RPMI7951 (cell line): Measurements from ENCODE around the gene USP25. TPM values are rescaled to one million over a fixed set of nuclear protein-coding genes. Genes with fewer than 3 reads are reported as not detected.
A peak's percentile ranks its signal among the peaks of the same experiment; 100 is the strongest.

Source experiments
- DNase-seq: peaks from one replicate; pipeline ENCODE4 v3.0.0-alpha.2; 2012; ENCODE audit warnings: low read depth
- total RNA-seq: library from RNA; depleted of rRNA; stranded (reverse); fragments of >200 nt; shearing (Covaris generic); gene quantifications from 2 replicates; pipeline ENCODE4 v1.2.3, GENCODE V29; 2014; rRNA removed

The USP25 gene, protein sequence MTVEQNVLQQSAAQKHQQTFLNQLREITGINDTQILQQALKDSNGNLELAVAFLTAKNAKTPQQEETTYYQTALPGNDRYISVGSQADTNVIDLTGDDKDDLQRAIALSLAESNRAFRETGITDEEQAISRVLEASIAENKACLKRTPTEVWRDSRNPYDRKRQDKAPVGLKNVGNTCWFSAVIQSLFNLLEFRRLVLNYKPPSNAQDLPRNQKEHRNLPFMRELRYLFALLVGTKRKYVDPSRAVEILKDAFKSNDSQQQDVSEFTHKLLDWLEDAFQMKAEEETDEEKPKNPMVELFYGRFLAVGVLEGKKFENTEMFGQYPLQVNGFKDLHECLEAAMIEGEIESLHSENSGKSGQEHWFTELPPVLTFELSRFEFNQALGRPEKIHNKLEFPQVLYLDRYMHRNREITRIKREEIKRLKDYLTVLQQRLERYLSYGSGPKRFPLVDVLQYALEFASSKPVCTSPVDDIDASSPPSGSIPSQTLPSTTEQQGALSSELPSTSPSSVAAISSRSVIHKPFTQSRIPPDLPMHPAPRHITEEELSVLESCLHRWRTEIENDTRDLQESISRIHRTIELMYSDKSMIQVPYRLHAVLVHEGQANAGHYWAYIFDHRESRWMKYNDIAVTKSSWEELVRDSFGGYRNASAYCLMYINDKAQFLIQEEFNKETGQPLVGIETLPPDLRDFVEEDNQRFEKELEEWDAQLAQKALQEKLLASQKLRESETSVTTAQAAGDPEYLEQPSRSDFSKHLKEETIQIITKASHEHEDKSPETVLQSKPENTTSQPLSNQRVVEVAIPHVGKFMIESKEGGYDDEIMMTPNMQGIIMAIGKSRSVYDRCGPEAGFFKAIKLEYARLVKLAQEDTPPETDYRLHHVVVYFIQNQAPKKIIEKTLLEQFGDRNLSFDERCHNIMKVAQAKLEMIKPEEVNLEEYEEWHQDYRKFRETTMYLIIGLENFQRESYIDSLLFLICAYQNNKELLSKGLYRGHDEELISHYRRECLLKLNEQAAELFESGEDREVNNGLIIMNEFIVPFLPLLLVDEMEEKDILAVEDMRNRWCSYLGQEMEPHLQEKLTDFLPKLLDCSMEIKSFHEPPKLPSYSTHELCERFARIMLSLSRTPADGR
- total RNA-seq, result 15.8 and 19.1 TPM in 2 replicates

DNA sequence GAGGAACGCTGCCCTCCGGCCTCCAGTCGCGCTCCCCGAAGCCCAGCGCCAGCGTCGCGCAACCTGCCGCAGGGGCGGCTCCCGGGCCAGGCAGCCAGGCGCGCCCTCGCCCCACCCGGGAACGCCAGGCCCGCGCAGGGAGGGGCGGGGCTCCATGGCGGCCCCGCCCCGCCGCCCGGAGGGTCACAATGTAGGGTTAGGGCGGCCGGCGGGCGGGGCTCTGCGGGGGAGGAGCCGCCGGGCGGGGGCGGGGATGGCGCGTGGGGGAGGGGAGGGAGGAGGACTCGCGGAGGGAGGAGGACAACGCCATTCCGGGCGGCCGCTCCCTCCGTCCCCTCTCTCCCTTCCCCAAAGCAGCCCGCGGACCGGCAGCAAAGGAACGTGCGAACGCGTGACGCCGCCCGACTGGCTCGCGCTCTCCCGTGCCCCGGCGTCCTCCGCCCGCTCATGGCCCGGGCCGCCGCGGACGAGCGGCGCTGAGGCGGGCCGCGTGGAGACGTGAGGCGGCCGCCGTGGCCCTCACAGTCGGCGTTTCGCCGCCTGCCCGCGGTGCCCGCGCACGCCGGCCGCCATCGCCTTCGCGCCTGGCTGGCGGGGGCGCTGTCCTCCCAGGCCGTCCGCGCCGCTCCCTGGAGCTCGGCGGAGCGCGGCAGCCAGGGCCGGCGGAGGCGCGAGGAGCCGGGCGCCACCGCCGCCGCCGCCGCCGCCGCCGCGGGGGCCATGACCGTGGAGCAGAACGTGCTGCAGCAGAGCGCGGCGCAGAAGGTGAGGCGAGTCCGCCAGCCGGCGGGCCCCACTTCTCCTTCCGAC lies at the start of gene USP25:
Gene USP25, plus strand, starts transcription at position 309 of the 810 bp plus-strand sequence. Its CDS starts 412 bp downstream, at position 721.
- DNase-seq, result peak; percentile 75

DNA sequence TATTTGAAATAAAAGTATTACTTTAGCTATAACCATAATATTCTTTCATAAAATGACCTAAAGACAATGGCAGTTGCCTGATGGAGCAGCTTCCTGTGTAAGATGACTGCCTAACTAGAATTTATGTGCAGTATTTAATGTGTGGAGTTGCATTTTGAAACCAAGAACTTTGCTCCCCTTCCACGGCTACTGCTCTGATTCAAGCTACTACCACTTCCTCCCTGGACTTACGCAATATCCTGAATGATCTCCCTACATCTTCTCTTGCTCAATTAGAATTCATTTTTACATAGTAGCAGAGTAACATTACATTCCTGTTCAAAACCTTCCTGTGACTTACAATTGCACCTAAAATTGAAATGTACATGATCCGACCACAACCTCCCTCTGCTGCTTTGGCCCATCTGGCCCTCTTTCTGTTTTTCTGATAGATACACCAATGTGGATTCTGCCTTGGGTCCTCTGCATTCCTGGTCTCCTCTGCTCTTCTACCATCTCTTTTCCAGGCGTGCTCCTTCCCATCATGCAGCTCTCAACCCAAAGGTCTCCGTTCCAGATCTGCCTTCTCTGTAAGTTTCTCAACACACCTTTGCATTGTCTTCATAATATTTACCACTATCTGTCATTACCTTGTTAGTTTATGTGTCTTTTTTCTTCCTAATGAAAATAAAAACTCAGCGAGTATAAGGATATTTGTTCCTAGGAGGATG lies 47.4 kb upstream of the USP25 start:
- peak; percentile 27 for DNase-seq

DNA sequence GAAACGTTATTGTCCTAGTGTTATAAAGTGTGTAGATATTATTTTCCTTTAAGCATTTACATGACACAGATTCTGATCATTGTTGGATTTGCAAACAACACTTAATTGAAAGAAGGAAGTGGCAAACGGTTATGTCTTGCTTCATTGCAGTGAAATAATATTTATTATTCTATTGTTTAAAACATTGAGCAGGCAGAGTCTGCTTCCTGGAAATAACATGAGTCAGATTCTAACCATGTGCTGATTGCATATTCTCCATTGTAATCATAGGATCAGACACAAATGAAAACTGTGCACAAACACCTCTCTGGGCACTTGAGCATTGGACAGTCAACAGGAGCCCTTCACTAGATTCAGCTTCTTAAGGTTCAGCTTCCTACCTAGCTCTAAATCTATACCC lies 46.8 kb upstream of the USP25 start:
- DNase-seq, result no peak

DNA sequence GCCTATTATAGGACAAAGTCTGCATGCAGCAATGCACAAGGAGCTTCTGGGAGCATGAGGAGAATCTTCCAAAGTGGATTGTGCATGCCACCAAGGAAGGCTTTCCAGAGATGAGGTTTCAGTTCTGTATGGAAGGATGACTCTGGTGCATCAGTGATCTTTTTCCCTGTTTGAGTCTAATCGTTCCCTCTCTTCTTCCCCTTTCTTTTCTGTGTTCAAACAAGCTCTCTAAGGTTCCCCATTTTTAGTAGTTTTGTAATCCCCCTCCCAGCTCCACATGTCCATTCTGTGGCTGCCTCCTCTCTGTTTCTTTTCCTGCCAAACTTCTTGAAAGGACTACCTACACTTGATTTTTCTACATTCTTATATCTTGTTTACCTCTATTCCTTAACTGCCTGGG lies 43.3 kb upstream of the USP25 start:
- DNase-seq, result no peak

DNA sequence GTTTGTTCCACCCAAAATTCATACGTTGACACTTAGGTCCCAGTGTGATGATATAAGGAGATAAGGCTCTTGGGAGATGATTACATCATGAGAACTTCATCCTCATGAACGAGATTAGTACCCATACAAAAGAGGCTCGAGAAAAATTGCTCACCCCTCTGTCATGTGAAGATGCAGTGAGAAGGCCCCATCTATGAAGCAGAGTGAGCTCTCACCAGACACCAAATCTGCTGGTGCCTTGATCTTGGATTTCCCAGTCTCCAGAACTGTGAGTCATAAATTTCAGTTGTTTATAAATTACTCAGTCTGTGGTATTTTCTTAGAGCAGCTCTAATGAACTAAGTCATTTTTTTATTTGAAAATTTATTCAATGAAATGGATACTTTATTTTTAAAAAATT lies 42.6 kb upstream of the USP25 start:
- peak; percentile 3 for DNase-seq

DNA sequence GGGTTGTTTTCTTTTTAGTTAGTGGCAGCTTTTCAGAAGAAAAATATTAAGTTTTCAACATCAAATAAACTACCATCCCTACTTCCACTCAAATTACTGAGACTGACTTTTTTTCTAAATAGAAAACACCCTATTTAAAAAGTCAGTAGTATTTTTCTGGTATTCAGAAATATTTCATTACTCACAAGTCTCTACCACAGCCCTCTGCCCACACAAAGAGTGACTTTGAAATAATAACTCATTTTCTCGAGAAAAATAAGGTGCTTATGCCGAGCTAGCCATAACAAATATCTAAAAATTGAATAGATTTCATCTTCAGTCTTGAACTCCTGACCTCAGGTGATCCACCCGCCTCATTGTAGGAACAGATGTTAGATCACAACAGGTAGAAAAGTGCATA lies 41.8 kb upstream of the USP25 start:
- no peak for DNase-seq

DNA sequence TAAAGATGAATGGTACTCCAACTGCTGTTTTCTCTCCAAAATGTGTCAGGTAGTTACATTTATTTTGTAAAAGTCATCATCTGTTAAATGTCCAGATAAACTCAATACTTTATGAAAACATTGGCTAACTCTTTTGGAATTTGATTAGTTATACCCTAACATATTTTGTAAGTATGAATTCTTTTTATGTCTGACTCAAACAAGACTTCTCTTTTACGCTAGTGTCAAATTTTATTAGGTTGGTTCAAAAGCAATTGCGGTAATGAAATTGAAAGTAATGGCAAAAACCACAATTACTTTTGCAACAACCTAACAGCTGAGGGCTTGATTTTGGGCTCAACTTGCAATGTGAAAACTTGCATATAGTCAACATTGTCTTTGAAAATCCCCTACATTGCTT lies 41.0 kb upstream of the USP25 start:
- DNase-seq, result no peak

DNA sequence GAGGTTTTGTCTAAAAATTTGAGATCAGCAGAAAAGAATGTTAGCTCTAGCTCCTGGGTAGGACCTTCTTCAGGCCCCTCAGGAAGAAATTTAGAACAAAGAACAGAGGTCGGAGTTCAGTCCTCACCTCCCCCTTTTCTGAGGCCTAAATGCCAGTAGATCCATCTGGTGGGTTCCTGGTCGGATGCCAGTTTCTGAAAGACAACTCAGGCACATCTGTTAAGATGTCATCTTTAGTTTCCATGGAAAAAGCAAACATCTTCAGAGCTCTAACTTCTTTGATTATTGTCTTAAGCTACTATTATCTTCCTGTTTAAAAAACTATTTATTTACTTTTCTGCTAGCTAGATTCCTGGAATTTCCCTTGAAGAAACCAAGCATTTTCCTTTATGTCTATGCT lies 37.1 kb upstream of the USP25 start:
- DNase-seq, result no peak

DNA sequence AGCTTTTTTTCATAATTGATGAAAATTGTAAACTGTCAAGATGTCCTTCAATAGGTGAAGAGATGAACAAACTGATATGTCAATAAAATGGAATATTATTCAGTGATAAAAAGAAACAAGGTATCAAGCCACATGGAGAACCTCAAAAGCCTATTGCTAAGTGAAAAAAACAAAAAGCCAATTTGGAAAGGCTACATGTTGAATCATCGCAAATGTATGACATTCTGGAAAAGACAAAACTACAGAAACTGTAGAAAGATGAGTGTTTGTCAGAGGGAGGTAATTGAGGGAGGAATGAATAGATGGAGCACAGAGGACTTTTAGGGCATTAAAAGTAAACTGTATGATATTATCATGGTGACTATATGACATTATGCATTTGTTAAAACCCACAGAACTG lies 34.5 kb upstream of the USP25 start:
- no peak for DNase-seq

DNA sequence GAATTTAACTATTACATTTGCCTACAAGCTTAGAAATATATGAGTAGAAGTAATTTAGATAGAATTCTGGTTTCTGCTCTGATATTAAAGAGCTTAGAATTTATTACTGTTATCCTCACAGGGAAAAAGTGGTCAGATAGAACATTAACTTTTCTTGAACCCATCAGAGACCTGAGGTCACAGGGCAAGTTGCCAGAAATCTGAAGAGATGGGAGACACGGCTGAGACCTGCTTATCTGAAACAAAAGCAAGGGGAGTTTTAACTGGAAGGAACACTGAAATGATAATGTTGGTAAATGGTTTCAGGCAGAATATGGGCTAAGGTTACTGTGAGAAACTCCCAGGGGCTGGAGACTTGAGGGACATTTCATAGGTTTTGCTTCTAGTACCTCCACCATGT lies 28.0 kb upstream of the USP25 start:
- DNase-seq, result no peak

DNA sequence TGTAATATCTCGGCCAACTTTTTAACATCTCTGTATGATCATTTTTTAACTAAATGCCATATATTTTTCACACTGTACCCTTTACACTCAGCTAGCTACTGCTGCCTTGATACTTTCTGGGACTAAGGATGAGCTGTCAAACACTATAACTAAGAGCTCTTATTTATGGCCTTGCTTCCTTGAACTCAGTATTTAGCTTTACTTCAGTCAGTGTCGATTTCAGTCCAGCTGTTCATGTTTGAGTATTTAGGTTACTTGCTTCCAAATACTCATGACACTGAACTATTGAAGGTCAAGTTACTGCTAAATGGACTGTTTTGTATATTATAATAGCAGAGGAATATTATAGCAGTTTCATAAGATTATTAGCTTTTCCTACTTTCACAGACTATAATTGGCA lies 25.9 kb upstream of the USP25 start:
- no peak for DNase-seq

DNA sequence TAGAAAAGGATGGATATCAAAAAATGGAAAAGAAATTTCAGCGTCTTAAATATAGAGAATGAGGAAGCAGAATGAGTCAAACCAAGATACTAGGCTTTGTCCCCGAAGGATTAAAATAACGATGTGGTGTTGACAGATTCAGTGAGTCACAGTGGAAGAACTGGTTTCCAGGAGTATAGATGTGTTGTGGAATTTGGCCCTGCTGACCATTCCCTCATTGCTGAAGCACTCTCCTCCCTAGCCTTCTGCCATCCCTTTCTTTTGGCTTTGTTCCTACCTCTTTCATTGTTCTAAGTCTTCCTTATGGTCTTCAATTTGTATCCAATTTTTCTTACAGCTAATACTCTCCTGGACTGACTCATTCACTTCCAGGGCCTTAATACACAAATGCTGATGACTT lies 23.1 kb upstream of the USP25 start:
- peak; percentile 25 for DNase-seq

DNA sequence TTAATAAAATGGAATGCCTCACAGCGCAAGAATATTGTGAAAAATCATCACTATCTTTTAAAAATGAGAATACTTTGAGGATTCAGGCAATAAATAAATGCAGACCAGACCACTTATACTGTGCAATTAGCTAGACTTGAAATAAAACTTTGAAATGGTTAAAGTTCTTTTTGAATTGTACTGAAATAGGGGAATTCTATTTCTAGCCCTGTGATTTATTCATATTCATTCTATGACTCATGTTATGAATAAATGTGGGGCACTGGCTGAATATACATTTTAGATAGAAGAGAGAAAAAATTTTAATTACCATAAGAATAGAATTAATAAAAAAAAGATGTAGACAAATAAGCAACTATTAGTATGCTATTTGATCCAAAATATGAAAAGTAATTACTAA lies 16.4 kb upstream of the USP25 start:
- no peak for DNase-seq

DNA sequence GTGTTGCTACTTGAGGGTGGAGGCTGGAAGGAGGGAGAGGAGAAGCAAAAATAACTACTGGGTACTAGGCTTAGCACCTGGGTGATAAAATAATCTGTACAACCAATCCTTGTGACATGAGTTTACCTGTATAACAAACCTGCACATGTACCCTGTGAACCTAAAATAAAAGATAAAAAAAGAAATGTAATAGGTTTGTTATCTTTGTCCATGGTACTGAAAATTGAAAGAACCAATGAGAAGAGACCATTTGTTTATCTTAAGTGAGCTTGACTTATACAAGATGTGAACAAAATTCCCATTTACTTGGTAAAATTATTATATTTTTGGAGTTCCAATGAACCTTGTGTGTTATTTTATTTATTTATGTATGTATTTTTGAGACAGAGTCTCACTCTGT lies 11.1 kb upstream of the USP25 start:
- no peak for DNase-seq

DNA sequence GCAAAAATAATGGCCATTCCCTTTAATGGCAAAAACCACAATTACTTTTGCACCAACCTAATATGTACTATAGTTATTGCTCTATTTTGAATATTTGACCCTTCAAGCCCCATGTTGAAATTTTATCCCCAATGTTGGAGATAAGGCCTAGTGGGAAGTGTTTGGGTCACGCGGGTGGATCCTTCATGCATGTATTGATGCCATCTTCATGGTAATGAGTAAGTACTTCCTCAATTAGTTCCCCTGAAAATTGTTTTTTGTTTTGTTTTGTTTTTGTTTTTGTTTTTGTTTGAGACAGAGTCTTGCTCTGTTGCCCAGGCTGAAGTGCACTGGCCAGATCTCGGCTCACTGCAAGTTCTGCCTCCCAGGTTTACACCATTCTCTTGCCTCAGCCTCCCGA lies 9.8 kb upstream of the USP25 start:
- DNase-seq, result no peak

DNA sequence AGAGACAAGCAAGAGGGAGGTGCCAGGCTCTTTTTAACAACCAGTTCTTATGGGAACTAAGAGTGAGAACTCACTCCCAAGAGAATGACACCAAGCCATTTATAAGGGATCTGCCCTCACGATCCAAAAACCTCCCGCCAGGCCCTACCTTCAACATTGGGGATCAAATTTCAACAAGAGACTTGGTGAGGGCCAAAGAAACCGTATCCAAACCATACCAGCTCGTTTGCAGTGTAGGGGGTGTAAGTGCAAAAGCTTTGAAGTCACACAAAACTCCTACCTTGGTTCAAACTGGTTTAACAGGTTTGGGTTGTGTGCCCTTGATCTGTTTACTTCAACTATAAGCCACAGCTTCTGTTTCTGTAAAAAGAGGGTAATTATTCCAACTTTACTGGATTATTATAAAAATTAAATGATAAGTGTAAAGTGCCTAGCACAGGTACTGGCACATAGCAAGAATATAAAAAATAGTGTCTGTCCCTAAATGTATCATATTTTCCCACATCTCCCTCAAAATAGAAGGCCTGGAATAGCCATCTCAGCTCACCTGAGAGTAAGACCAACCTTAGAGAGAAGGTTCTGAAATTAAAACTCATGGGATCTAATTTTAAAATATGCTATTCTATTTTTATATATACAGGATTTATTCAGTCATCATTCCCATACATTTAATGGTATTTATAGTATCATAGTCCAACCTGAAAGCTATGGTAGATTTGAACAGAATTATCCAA lies 7.0 kb upstream of the USP25 start:
- DNase-seq, result no peak

DNA sequence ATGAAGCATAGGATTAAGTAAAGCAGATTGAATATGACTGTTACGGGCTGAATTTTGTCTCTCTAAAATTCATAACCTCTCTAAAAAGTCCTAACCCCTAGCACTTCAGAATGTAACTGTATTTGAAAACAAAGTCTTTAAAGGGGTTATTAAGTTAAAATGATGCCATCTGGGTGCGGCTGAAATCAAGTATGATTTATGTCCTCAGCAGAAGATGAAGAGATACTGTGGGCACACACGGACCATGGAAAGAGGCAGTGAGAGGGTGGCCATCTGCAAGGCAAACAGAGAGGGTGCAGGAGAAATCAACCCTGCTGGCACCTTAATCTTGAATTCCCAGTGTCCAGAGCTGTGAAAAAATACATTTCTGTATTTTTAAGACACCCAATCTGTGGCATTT lies 3.8 kb upstream of the USP25 start:
- DNase-seq, result no peak

DNA sequence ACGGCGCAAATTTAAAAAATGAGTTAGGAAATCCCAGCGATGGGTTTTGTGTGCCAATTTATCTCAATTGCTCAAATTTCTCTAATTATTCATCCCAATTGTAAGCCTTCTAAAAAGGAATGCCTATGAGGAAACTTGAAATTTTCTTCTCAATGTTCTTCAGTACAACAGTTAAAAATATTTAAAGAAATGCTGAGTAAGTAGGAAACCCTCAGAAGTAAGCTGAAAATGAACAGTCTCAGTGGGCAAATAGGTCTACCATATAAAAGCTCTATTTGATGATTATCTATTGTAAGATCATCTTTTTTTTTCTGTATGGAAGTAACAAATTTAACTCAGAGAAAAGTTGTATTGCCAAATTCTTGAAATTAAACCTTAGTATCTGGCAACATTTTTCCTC lies 1.7 kb upstream of the USP25 start:
- no peak for DNase-seq

DNA sequence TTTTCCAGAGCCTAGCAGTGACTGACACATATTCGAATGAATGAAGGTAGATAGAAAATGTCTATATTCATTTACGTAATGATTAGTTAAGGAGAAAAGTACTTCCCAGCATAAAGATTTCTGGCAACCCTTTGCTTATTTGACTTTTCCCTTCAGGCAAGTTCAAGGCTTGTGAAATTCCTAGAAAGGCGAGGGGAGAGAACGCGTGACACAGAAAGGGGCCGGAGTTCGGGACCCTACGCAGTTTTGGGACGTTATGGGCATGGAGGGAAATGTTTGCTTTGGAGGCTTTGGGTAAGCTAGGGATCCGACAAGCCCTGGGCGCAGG lies 472 bp upstream of the USP25 start:
- no peak for DNase-seq

DNA sequence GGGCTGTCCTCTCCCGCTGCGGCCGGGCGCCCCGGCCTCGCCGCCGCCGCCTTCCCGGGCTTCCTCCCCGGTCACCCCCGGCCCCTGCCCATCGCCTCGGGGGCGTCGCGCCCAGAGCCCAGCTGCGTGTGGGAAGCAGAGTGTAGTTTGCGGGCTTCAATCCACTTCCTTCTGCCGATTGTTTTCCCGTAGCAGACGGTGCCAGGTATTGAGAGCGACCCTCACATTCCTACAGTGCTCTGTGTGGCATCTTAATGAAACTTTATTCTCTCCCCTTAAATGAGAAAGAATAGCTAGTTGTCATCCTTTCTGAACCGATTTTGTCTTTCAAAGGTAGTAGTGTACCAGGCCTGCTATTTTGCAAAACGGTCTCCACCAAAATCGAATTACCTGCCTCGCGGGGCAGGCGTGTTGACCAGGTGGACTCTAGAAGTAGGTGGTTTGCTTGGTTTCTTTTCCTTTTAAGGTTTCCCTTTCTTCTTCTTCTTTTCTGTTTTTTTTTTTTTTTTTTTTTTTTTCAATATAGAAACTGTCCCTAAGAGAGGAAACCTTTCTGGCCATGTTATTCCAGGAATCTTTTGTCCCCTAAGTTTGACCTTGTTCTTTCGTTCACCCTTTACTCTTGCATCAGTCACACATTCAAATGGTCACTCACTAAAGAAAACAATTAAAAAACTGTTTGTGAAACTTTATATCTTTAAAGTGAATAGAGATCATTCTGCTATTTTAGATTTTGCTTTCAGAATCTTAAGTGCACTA lies 881 bp downstream of the USP25 start:
- no peak for DNase-seq
